ENCODE measurements around the gene PSEN2.
"Not testable (repeated sequence)": the region's sequence is repeated elsewhere in the genome, so short reads cannot be mapped to it uniquely, and the experiment has no call there.

The PSEN2 gene

GRCh38 chr1:226838456-226838855 is 32.0 kb upstream of the PSEN2 start:
- H3K4me3 ChIP-seq (ENCODE audit: low read depth, low read length) = no peak overlapping the region
- no peak for DNase-seq (ENCODE audit: low read depth)
- no peak for TF ChIP-seq CTCF (IDR thresholded peaks at IDR 0.05; ENCODE audit: control insufficient read depth, extremely low read depth, insufficient read depth)

GRCh38 chr1:226845624-226846023 is 24.8 kb upstream of the PSEN2 start:
- no peak overlapping the region for H3K4me3 ChIP-seq (ENCODE audit: low read depth, low read length)

GRCh38 chr1:226846786-226847185 is 23.6 kb upstream of the PSEN2 start:
- no peak for DNase-seq (ENCODE audit: low read depth)
- no peak for TF ChIP-seq CTCF (IDR thresholded peaks at IDR 0.05; ENCODE audit: control insufficient read depth, extremely low read depth, insufficient read depth)

More at GRCh38 chr1:226845624-226846023, 24.8 kb upstream of the PSEN2 start:
- TF ChIP-seq CTCF (IDR thresholded peaks at IDR 0.05; ENCODE audit: control insufficient read depth, extremely low read depth, insufficient read depth) = no peak
- no peak for DNase-seq (ENCODE audit: low read depth)

DNA sequence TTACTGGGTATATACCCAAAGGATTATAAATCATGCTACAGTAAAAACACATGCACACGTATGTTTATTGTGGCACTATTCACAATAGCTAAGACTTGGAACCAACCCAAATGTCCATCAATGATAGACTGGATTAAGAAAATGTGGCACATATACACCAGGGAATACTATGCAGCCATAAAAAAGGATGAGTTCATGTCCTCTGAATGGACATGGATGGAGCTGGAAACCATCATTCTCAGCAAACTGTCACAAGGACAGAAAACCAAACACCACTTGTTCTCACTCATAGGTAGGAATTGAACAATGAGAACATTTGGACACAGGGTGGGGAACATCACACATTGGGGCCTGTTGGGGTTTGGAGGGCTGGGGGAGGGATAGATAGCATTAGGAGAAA is 15.9 kb upstream of the PSEN2 start:
- not testable (repeated sequence) for DNase-seq (ENCODE audit: low read depth); H3K4me3 ChIP-seq (ENCODE audit: low read depth, low read length)

More at GRCh38 chr1:226846786-226847185, 23.6 kb upstream of the PSEN2 start:
- no peak overlapping the region for H3K4me3 ChIP-seq (ENCODE audit: low read depth, low read length)

DNA sequence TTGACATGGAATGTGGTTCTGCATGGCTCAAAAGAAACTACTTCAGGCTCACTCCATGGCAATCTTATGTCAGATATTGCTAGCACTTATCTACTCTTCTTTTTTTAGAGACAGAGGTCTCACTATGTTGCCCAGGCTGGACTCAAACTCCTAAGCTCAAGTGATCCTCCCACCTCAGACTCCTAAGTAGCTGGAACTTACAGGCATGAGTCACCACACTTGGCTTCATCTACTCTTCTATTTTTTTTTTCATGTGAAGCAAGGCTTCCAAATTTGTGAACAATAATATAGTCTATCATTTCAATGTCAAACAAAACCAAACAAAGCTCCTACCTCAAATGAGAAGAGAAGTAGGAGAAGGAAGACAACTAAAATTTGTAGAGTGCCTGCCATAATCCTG is 7.5 kb upstream of the PSEN2 start:
- H3K4me3 ChIP-seq (ENCODE audit: low read depth, low read length) = no peak overlapping the region
- TF ChIP-seq CTCF (IDR thresholded peaks at IDR 0.05; ENCODE audit: control insufficient read depth, extremely low read depth, insufficient read depth) = no peak
- DNase-seq (ENCODE audit: low read depth) = no peak

- no peak for TF ChIP-seq CTCF (IDR thresholded peaks at IDR 0.05; ENCODE audit: control insufficient read depth, extremely low read depth, insufficient read depth)
- no peak for DNase-seq (ENCODE audit: low read depth)
- no peak overlapping the region for H3K4me3 ChIP-seq (ENCODE audit: low read depth, low read length)
These were observed 7.0 kb upstream of the PSEN2 start for GRCh38 chr1:226863446-226863845.

DNA sequence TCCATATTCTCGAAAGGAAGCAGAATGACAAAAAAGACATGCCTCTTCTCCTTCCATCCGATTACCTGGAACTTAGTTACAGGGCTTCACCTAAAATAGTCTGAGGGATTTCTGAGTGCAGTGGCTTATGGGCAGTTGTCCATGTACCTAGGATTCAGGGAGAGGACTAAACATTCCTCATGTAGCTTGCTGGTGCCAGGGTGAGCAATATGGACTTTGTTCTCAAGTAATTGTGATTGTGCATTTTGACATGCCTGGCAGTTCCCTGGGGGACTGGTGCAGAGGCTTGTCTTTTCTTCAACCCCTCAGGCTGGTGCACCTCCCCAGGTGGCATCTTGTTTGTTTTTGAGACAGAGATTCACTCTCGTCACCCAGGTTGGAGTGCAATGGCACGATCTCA is 6.1 kb upstream of the PSEN2 start:
- no peak overlapping the region for H3K4me3 ChIP-seq (ENCODE audit: low read depth, low read length)
- DNase-seq (ENCODE audit: low read depth) = no peak
- no peak for TF ChIP-seq CTCF (IDR thresholded peaks at IDR 0.05; ENCODE audit: control insufficient read depth, extremely low read depth, insufficient read depth)
